A549 (cell line): Measurements from ENCODE around the gene PPIE. TPM values are rescaled to one million over a fixed set of nuclear protein-coding genes. Genes with fewer than 3 reads are reported as not detected.
A peak's percentile ranks its signal among the peaks of the same experiment; 100 is the strongest.
"Not testable (repeated sequence)": the region's sequence is repeated elsewhere in the genome, so short reads cannot be mapped to it uniquely, and the experiment has no call there.

Experiments used
- ATAC-seq, 2 experiments: fragments of 200-7000 bp in 1 of 2; fragments of >200 bp in 1 of 2; cut with Nextera tagmentation in 1 of 2; cut with Tn5 transposase in 1 of 2; 3 replicates each; pipeline versions ENCODE4 v1.8.0 to v1.9.1; 2018 to 2020; ENCODE audit warnings: mild to moderate bottlenecking in 1 of 2, moderate library complexity in 1 of 2
- CTCF ChIA-PET: fragments of 300-600 bp; sonication (Branson Sonifier 250); formaldehyde crosslinking; extraction: SDS; loops from one replicate; lab custom pipeline; 2021; ENCODE audit warnings: antibody characterized with exemption, inconsistent platforms; lab: Yijun Ruan, JAX
- POLR2A ChIA-PET: fragments of 350-600 bp; formaldehyde crosslinking; extraction: SDS; loops from one replicate; lab custom pipeline; 2021; ENCODE audit warnings: antibody characterized with exemption, inconsistent platforms; lab: Yijun Ruan, JAX
- DNase-seq, 2 experiments: peaks; one replicate each; pipeline versions ENCODE4 v3.0.0 to v3.0.0-alpha.2; 2011 to 2016; ENCODE audit warnings: low read depth in 1 of 2, low spot score in 1 of 2
- FAIRE-seq: peaks from 2 replicates; lab custom pipeline; 2011; peaks lifted over from hg19 to GRCh38; lab: Jason Lieb, UNC
- H3K27ac ChIP-seq, 2 experiments: fragments of >200 bp; sonication (Bioruptor Twin); formaldehyde crosslinking; 3 replicates each; pipeline ENCODE4 v1.5.1; 2016 to 2017
- H3K4me1 ChIP-seq: fragments of >200 bp; sonication (Bioruptor Twin); formaldehyde crosslinking; 3 replicates; pipeline ENCODE4 v1.6.1; 2016
- H3K4me2 ChIP-seq: fragments of >200 bp; sonication (Bioruptor Twin); formaldehyde crosslinking; 3 replicates; pipeline ENCODE4 v1.6.1; 2016
- H3K4me3 ChIP-seq: fragments of >200 bp; sonication (Bioruptor Twin); formaldehyde crosslinking; 3 replicates; pipeline ENCODE4 v1.5.1; 2016
- H3K9me3 ChIP-seq: fragments of >200 bp; sonication (Bioruptor Twin); formaldehyde crosslinking; 3 replicates; pipeline ENCODE4 v1.6.1; 2016
- BCL3 ChIP-seq: fragments of >200 bp; sonication (Bioruptor Twin); formaldehyde crosslinking; IDR thresholded peaks from 3 replicates; pipeline ENCODE4 v1.6.1; 2016
- ESRRA ChIP-seq: fragments of 150-350 bp; IDR thresholded peaks from 2 replicates; pipeline ENCODE4 v1.6.1; 2014; ENCODE audit warnings: mild to moderate bottlenecking, low read length, borderline replicate concordance
- FOSB ChIP-seq: fragments of 250-450 bp; sonication (Bioruptor Pico); IDR thresholded peaks from 2 replicates; pipeline ENCODE4 v1.5.0; 2020; ENCODE audit warnings: mild to moderate bottlenecking, moderate library complexity
- FOSL2 ChIP-seq, 2 experiments: fragments of 450-650 bp in 1 of 2; fragments of >200 bp in 1 of 2; sonication (Bioruptor Twin) in 1 of 2; formaldehyde crosslinking; IDR thresholded peaks; 2 replicates each; pipeline versions ENCODE4 v1.5.0 to v1.6.1; 2016 to 2020; ENCODE audit warnings: mild to moderate bottlenecking in 1 of 2, moderate library complexity in 1 of 2
- HOXB13 ChIP-seq: fragments of 250-450 bp; sonication (Bioruptor Pico); IDR thresholded peaks from 2 replicates; pipeline ENCODE4 v1.5.0; 2020; ENCODE audit warnings: low read depth, mild to moderate bottlenecking, moderate library complexity
- NPAS2 ChIP-seq: fragments of 250-450 bp; sonication (Bioruptor Pico); IDR thresholded peaks from 2 replicates; pipeline ENCODE4 v1.8.0; 2022; ENCODE audit warnings: mild to moderate bottlenecking, moderate library complexity, borderline replicate concordance
- POLR2A ChIP-seq: IDR thresholded peaks from 2 replicates; pipeline ENCODE4 v1.6.1; 2012; ENCODE audit warnings: mild to moderate bottlenecking, low read length
- RFX5 ChIP-seq: fragments of 450-650 bp; IDR thresholded peaks from 2 replicates; pipeline ENCODE4 v1.7.1; 2014; ENCODE audit warnings: antibody characterized with exemption, mild to moderate bottlenecking, moderate library complexity
- SMC3 ChIP-seq: fragments of >200 bp; sonication (Bioruptor Twin); formaldehyde crosslinking; IDR thresholded peaks from 3 replicates; pipeline ENCODE4 v1.6.1; 2018; ENCODE audit warnings: inconsistent platforms
- ZSCAN20 ChIP-seq: fragments of 250-450 bp; sonication (Bioruptor Pico); IDR thresholded peaks from 2 replicates; pipeline ENCODE4 v1.8.0; 2022; ENCODE audit warnings: mild to moderate bottlenecking, moderate library complexity
- WGBS: methylation state at CpG from one replicate; pipeline ENCODE4 v1.1.6; 2017; ENCODE audit errors: missing lambda C conversion rate; 5-methylcytosine and 5-hydroxymethylcytosine counted together
- polyA plus RNA-seq, 4 experiments: library from polyadenylated mRNA; depleted of rRNA in 3 of 4; stranded (reverse); fragments of >200 nt; fragmentation: RNase III in 1 of 4; extraction: RNeasy Plus Mini Kit Qiagen cat#74134 plus additional on column Dnase treatment in 1 of 4; gene quantifications; 2 replicates in 3 of 4; 3 replicates in 1 of 4; pipeline ENCODE4 v1.2.3, GENCODE V29; 2011 to 2017

Gene PPIE
- polyA plus RNA-seq, 2 of the 4 experiments (the other 2 are of a cell fraction): 46.6 to 75.6 TPM

- H3K4me1 ChIP-seq: no peaks in the 10 kb centered on the region
- ATAC-seq: no peak
- H3K4me3 ChIP-seq: no peak overlapping the region
- POLR2A ChIA-PET: no interaction called here
- 92% methylated on average over 16 of the region's 30 CpGs for whole genome bisulfite sequencing
- no peak for FAIRE-seq
- CTCF ChIA-PET: no interaction called here
- no peaks in the 10 kb centered on the region for H3K9me3 ChIP-seq
- H3K4me2 ChIP-seq: no peak overlapping the region
- H3K27ac ChIP-seq: no peak overlapping the region
- no peak for DNase-seq
- TF ChIP-seq POLR2A (no peak), ESRRA (no peak), SMC3 (no peak), BCL3 (no peak), HOXB13 (CRISPR knock-in tag) (no peak), ZSCAN20 (CRISPR knock-in tag) (no peak), NPAS2 (CRISPR knock-in tag) (no peak), FOSB (CRISPR knock-in tag) (no peak), FOSL2 (IDR thresholded peaks at IDR 0.05) (no peak), FOSL2 (CRISPR knock-in tag; IDR thresholded peaks at IDR 0.05) (no peak), RFX5 (no peak)
Measured at GRCh38 chr1:39762550-39763540, 24.2 kb downstream of the PPIE start.

- H3K27ac ChIP-seq, H3K4me3 ChIP-seq, H3K4me1 ChIP-seq, POLR2A ChIA-PET, FAIRE-seq, CTCF ChIA-PET, H3K9me3 ChIP-seq, H3K4me2 ChIP-seq, DNase-seq: not testable (repeated sequence)
- 86% methylated on average over 11 of the region's 18 CpGs for WGBS
- peak in 1 of 2 experiments; percentile 10; a peak in 1 of 6 replicates for ATAC-seq
Measured at GRCh38 chr1:39763619-39764374, 25.1 kb downstream of the PPIE start.

- H3K4me3 ChIP-seq, H3K27ac ChIP-seq, FAIRE-seq, POLR2A ChIA-PET, DNase-seq, H3K9me3 ChIP-seq, H3K4me2 ChIP-seq, CTCF ChIA-PET, H3K4me1 ChIP-seq: not testable (repeated sequence)
- peak in 1 of 2 experiments; percentile 25; a peak in 3 of 6 replicates for ATAC-seq
- WGBS: 97% methylated on average over 5 of the region's 19 CpGs
Measured at GRCh38 chr1:39764512-39764911, 25.8 kb downstream of the PPIE start.

GRCh38 chr1:39766466-39766865, 27.8 kb downstream of the PPIE start:
- DNase-seq, H3K4me1 ChIP-seq, H3K4me3 ChIP-seq, CTCF ChIA-PET, H3K4me2 ChIP-seq, H3K9me3 ChIP-seq, FAIRE-seq, H3K27ac ChIP-seq: not testable (repeated sequence)
- ATAC-seq: peak; percentile 11 to 42; a peak in 5 of 6 replicates
- POLR2A ChIA-PET: interaction anchor here (1.0 kb wide), 1 partner anchor 28 kb away, joined by 3 read pairs; no protein-coding TSS in a partner anchor
- 45% methylated on average over 2 of the region's 5 CpGs for WGBS

DNA sequence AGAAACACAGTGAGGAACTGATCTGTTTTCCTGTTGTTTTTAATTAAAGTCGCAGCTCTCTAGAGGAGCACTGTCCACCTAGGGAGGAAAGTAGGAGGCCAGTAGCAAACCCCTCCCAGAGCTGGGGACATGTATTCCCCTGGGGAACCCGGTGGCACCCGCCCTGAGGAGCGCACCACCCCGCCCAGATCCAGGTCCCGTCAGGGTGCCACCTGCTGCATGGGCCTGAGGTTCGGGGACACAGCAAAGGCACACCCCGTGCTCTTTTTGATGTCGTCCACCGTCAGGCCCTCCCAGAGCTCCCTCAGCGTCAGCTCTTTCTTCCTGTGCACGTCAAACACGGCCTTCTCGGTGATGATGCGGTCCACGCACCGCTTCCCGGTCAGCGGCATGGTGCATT, 30.8 kb downstream of the PPIE start:
- POLR2A ChIA-PET, H3K27ac ChIP-seq, ATAC-seq, FAIRE-seq, H3K4me1 ChIP-seq, CTCF ChIA-PET, H3K9me3 ChIP-seq, DNase-seq, H3K4me3 ChIP-seq, H3K4me2 ChIP-seq: not testable (repeated sequence)
- WGBS: 89% methylated on average over 18 of the region's 19 CpGs

DNA sequence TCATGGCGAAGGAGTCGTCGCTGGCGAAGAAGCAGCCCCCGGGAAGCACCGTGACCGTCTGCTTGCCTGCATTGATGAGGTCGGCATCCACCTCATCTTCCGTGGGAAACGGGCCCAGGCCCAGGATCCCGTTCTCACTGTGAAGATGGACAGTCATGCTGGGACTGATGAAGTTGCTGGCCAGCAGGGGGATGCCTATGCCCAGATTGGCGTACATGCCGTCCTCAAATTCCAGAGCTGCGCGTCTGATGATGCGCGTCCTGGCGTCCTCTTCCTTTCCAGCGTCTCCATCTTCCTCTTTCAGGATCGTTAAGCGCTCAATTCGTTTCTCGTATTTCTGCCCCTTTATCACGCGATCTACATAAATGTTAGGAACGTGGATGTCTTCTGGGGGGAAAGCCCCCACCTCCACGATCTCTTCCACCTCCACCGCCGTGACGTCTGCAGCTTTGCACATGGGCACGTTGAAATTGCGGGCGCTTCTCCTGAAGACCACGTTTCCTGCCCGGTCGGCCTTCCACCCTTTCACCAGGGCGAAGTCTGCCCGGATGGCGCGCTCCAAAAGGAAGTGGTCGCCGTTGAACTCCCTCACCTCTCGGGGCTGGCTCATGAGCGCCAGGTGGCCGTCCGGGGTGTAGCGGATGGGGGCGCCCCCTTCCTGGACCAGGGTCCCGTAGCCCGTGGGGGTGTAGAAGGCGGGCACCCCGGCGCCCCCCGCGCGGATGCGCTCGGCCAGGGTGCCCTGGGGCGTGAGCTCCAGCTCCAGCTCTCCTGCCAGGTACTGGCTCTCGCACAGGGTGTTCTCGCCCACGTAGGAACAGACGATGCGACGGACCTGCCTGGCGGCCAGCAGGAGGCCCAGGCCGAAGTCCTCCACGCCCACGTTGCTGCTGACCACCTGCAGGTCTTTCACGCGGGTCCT, 31.7 kb downstream of the PPIE start:
- DNase-seq, H3K4me1 ChIP-seq, H3K4me3 ChIP-seq, H3K9me3 ChIP-seq, H3K4me2 ChIP-seq, H3K27ac ChIP-seq, CTCF ChIA-PET, POLR2A ChIA-PET, FAIRE-seq: not testable (repeated sequence)
- ATAC-seq: peak; percentile 74 to 84
- WGBS: 90% methylated on average over 23 of the region's 71 CpGs

GRCh38 chr1:39771022-39771532, 32.4 kb downstream of the PPIE start, which contains the start of gene OXCT2:
Gene OXCT2, minus strand, starts transcription at chr1:39771348. Its CDS starts 93 bp downstream, at chr1:39771255.
- CTCF ChIA-PET, ATAC-seq, DNase-seq, H3K27ac ChIP-seq, FAIRE-seq, POLR2A ChIA-PET, H3K4me1 ChIP-seq, H3K4me3 ChIP-seq, H3K4me2 ChIP-seq, H3K9me3 ChIP-seq: not testable (repeated sequence)
- WGBS: 89% methylated on average over 9 of the region's 57 CpGs
